OCI-LY3 (cell line): ENCODE data around the gene WFS1.

ENCODE experiments used
- H2AFZ ChIP-seq: fragments of 200-600, 300-600 bp; shearing (Covaris generic); 2 replicates; pipeline ENCODE4 v1.6.0; 2014; ENCODE audit warnings: antibody characterized with exemption, low read depth, low read length
- H3K27ac ChIP-seq: fragments of 200-600, 300-600 bp; sonication (generic); 2 replicates; pipeline ENCODE4 v1.5.1; 2014; ENCODE audit warnings: mild to moderate bottlenecking, low read length, moderate library complexity, mixed read lengths
- H3K27me3 ChIP-seq: fragments of 200-600, 300-600 bp; sonication (generic); 2 replicates; pipeline ENCODE4 v1.6.1; 2014; ENCODE audit warnings: low read depth, low read length, mixed read lengths
- H3K36me3 ChIP-seq: fragments of 200-600, 300-600 bp; sonication (generic); replicated peaks from 2 replicates; pipeline ENCODE3; 2014; ENCODE audit warnings: low read depth, low read length, mixed read lengths
- H3K4me1 ChIP-seq: fragments of 300-600, 200-600 bp; sonication (generic); 2 replicates; pipeline ENCODE4 v1.6.1; 2014; ENCODE audit warnings: low read length, mixed read lengths
- H3K4me2 ChIP-seq: fragments of 200-600, 300-600 bp; sonication (generic); 2 replicates; pipeline ENCODE4 v1.6.1; 2014; ENCODE audit warnings: low read length, mixed read lengths
- H3K4me3 ChIP-seq: fragments of 300-600, 200-600 bp; sonication (generic); 2 replicates; pipeline ENCODE4 v1.5.1; 2014; ENCODE audit warnings: antibody characterized with exemption, mild to moderate bottlenecking, low read length, moderate library complexity
- H3K79me2 ChIP-seq: fragments of 300-600, 200-600 bp; shearing (Covaris generic); 2 replicates; pipeline ENCODE4 v1.6.1; 2014; ENCODE audit warnings: mild to moderate bottlenecking, low read length, mixed read lengths
- H3K9ac ChIP-seq: fragments of 300-600, 200-600 bp; shearing (Covaris generic); 2 replicates; pipeline ENCODE4 v1.6.0; 2014; ENCODE audit warnings: mild to moderate bottlenecking, low read length, moderate library complexity
- H3K9me3 ChIP-seq: fragments of 200-600, 300-600 bp; shearing (Covaris generic); 2 replicates; pipeline ENCODE4 v1.6.1; 2014; ENCODE audit warnings: low read length, mixed read lengths; ENCODE audit not compliant: insufficient read depth
- H4K20me1 ChIP-seq: fragments of 200-600, 300-600 bp; sonication (generic); 2 replicates; pipeline ENCODE4 v1.6.1; 2016; ENCODE audit warnings: low read length, mixed read lengths; ENCODE audit not compliant: insufficient read depth
- EZH2phosphoT487 ChIP-seq: fragments of 200-600 bp; shearing (Covaris generic); IDR thresholded peaks from 2 replicates; pipeline ENCODE4 v1.6.1; 2018; ENCODE audit warnings: antibody characterized with exemption, mixed run types, low read depth
- TF ChIP-seq, protein P1 (sequence below): fragments of 200-600, 300-600 bp; sonication (generic); IDR thresholded peaks from 2 replicates; pipeline ENCODE4 v1.5.1; 2014; ENCODE audit warnings: antibody characterized with exemption, low read length, low read depth

Gene WFS1

GRCh38 chr4:6236816-6237390 lies 32.7 kb upstream of the WFS1 start:
- no peak overlapping the region for H2AFZ ChIP-seq
- TF ChIP-seq EZH2phosphoT487: no peak
- TF ChIP-seq, protein P1, sequence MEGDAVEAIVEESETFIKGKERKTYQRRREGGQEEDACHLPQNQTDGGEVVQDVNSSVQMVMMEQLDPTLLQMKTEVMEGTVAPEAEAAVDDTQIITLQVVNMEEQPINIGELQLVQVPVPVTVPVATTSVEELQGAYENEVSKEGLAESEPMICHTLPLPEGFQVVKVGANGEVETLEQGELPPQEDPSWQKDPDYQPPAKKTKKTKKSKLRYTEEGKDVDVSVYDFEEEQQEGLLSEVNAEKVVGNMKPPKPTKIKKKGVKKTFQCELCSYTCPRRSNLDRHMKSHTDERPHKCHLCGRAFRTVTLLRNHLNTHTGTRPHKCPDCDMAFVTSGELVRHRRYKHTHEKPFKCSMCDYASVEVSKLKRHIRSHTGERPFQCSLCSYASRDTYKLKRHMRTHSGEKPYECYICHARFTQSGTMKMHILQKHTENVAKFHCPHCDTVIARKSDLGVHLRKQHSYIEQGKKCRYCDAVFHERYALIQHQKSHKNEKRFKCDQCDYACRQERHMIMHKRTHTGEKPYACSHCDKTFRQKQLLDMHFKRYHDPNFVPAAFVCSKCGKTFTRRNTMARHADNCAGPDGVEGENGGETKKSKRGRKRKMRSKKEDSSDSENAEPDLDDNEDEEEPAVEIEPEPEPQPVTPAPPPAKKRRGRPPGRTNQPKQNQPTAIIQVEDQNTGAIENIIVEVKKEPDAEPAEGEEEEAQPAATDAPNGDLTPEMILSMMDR: no peak
- H3K9me3 ChIP-seq: no peaks in the 10 kb centered on the region
- no peaks in the 10 kb centered on the region for H3K36me3 ChIP-seq
- H3K4me2 ChIP-seq: no peak overlapping the region
- no peak overlapping the region for H3K4me3 ChIP-seq
- no peaks in the 10 kb centered on the region for H4K20me1 ChIP-seq
- no peak overlapping the region for H3K9ac ChIP-seq
- H3K27ac ChIP-seq: no peak overlapping the region
- no peaks in the 10 kb centered on the region for H3K4me1 ChIP-seq
- H3K79me2 ChIP-seq: no peaks in the 10 kb centered on the region
- H3K27me3 ChIP-seq: no peaks in the 10 kb centered on the region

DNA sequence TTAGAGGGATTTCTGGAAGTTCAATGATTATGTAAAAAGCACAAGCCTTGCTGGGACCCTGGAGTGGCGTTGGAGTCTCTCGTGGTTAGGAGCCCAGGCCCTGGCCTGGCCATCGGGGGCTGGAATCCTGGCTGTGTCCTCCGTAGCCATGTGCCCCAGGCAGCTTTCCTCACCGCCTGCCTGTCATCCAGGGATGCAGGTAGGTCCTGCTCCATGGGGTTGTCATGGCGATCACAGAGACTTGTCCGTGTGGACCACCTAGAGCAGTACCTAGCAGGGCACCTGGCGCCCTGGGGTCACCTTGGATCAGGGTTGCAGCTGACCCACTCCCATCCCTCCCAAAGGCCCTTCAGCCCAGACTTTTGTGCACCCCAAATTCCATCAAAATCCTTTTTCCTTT lies 30.2 kb upstream of the WFS1 start:
- TF ChIP-seq EZH2phosphoT487: no peak
- TF ChIP-seq, protein P1: no peak
- Histone ChIP-seq H4K20me1 (no peaks in the 10 kb centered on the region), H3K4me2 (no peak overlapping the region), H3K36me3 (no peaks in the 10 kb centered on the region), H2AFZ (no peak overlapping the region), H3K4me1 (no peaks in the 10 kb centered on the region), H3K9me3 (0 out of 2 replicates have a peak, but pooled peaks cover 6% of the 10 kb centered on the region), H3K9ac (no peak overlapping the region), H3K79me2 (no peaks in the 10 kb centered on the region), H3K4me3 (no peak overlapping the region), H3K27ac (no peak overlapping the region), H3K27me3 (no peaks in the 10 kb centered on the region)

DNA sequence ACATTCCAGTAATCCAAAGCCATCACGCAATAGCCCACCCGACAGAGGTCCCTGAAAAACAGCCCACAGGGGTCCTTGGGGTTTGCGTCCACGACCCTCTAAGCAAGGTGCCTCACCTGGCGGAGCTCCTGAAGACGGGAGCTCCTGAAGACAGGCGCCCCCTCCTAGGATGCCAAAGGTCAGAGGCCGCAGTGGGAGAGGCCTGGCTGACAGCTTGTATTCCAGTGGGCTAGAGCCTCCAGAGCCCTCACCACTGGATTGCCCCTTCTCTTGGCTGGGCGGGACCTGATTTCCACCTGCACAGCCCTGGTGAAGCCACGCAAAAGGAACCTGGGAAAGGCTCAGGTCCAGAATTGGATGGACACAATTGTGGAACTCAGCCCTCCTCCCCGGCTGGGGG lies 29.7 kb upstream of the WFS1 start:
- no peak overlapping the region for H3K9ac ChIP-seq
- H3K27me3 ChIP-seq: no peaks in the 10 kb centered on the region
- TF ChIP-seq, protein P1: no peak
- TF ChIP-seq EZH2phosphoT487: no peak
- H3K4me1 ChIP-seq: no peaks in the 10 kb centered on the region
- H4K20me1 ChIP-seq: no peaks in the 10 kb centered on the region
- H3K4me3 ChIP-seq: no peak overlapping the region
- no peak overlapping the region for H3K27ac ChIP-seq
- peaks cover 6% of the 10 kb centered on the region; the same call in 1 of the 2 replicates for H3K9me3 ChIP-seq
- no peak overlapping the region for H3K4me2 ChIP-seq
- H2AFZ ChIP-seq: no peak overlapping the region
- no peaks in the 10 kb centered on the region for H3K36me3 ChIP-seq
- H3K79me2 ChIP-seq: no peaks in the 10 kb centered on the region

DNA sequence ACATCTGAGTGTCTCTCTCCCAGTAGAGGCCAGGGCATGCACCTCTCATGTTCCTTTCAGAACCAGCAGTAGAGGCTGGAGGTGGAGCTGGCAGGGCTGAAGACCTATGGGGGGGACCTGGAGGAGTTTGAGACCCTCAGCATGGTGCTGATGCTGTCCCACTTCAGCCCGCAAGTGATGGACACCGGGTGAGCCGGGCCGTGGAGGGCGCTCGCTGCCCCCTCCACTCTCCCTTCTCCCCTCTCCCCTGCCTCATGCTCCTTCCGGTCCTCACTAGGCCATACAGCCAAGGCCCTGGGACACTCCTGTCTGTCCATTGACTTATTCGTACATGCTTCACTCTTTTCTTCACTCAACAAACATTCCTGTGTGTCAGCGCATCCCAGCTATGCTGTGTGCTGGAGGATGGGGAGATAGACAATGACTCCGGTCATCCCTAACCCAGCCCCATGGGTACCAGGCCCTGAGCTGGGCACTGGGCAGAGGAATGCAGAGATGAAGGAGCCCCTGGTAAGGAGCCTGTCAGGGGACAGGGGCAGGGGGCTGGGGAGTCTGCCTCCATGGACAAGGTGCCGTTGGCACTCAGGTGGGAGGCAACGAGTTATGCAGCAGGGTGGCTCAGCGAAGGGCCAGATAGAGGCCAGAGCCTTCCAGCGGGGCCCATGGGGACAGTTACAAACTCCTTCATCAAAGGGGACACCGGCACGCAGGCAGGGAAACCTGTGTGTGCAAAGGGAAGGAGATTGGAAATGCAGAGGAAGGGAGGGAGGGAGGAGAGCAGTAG lies 28.4 kb upstream of the WFS1 start:
- H3K9me3 ChIP-seq: peaks cover 11% of the 10 kb centered on the region; the same call in 1 of the 2 replicates
- no peak overlapping the region for H3K9ac ChIP-seq
- H3K36me3 ChIP-seq: no peaks in the 10 kb centered on the region
- no peak overlapping the region for H3K4me3 ChIP-seq
- no peak overlapping the region for H3K27ac ChIP-seq
- no peaks in the 10 kb centered on the region for H3K79me2 ChIP-seq
- H4K20me1 ChIP-seq: no peaks in the 10 kb centered on the region
- no peaks in the 10 kb centered on the region for H3K4me1 ChIP-seq
- no peaks in the 10 kb centered on the region for H3K27me3 ChIP-seq
- no peak overlapping the region for H3K4me2 ChIP-seq
- H2AFZ ChIP-seq: no peak overlapping the region
- TF ChIP-seq, protein P1: no peak
- TF ChIP-seq EZH2phosphoT487: no peak
